DND-41 (cell line): ENCODE measurements around the gene ZNF800.

Experiments
- ATAC-seq: fragments of 200-7000 bp; cut with Tn5 transposase; 3 replicates; pipeline ENCODE4 v1.9.1; 2021; ENCODE audit warnings: low read depth; ENCODE audit not compliant: insufficient read depth
- DNase-seq: peaks from one replicate; pipeline ENCODE4 v3.0.0-alpha.2; 2020
- H2AFZ ChIP-seq: 2 replicates; pipeline ENCODE4 v1.6.0; 2012; ENCODE audit warnings: low read depth, low read length
- H3K27ac ChIP-seq: 2 replicates; pipeline ENCODE4 v1.5.1; 2012; ENCODE audit warnings: low read length, inconsistent platforms
- H3K27me3 ChIP-seq: fragments of 200-600 bp; sonication (generic); 2 replicates; pipeline ENCODE4 v1.6.0; 2012; ENCODE audit warnings: low read length, mild to moderate bottlenecking, inconsistent platforms; ENCODE audit not compliant: insufficient read depth, poor library complexity
- H3K36me3 ChIP-seq: 2 replicates; pipeline ENCODE4 v1.5.1; 2012; ENCODE audit warnings: low read length, inconsistent platforms; ENCODE audit not compliant: insufficient read depth
- H3K4me1 ChIP-seq: 2 replicates; pipeline ENCODE4 v1.5.1; 2012; ENCODE audit warnings: mild to moderate bottlenecking, low read length; ENCODE audit not compliant: insufficient read depth
- H3K4me2 ChIP-seq: 2 replicates; pipeline ENCODE4 v1.6.0; 2012; ENCODE audit warnings: mild to moderate bottlenecking, moderate library complexity, low read length, inconsistent platforms; ENCODE audit not compliant: insufficient read depth
- H3K4me3 ChIP-seq, 2 experiments: fragments of 200-600 bp in 1 of 2; shearing (Covaris generic) in 1 of 2; 2 replicates each; pipeline ENCODE4 v1.5.1; 2012 to 2016; ENCODE audit warnings: inconsistent platforms in 2 of 2, low read length in 2 of 2, mild to moderate bottlenecking in 2 of 2, low read depth in 1 of 2, moderate library complexity in 1 of 2
- H3K79me2 ChIP-seq: 2 replicates; pipeline ENCODE4 v1.6.0; 2012; ENCODE audit warnings: low read length, inconsistent platforms; ENCODE audit not compliant: insufficient read depth
- H3K9ac ChIP-seq: 2 replicates; pipeline ENCODE4 v1.6.0; 2012; ENCODE audit warnings: low read depth, mild to moderate bottlenecking, inconsistent platforms, low read length, moderate library complexity
- H3K9me3 ChIP-seq: 2 replicates; pipeline ENCODE4 v1.5.1; 2012; ENCODE audit warnings: low read length, moderate library complexity, mild to moderate bottlenecking, inconsistent platforms; ENCODE audit not compliant: insufficient read depth, severe bottlenecking
- H4K20me1 ChIP-seq: 2 replicates; pipeline ENCODE4 v1.6.0; 2012; ENCODE audit warnings: low read length; ENCODE audit not compliant: insufficient read depth
- CTCF ChIP-seq: IDR thresholded peaks from 2 replicates; pipeline ENCODE4 v1.5.1; 2012; ENCODE audit warnings: borderline replicate concordance, low read length, moderate library complexity, mild to moderate bottlenecking; ENCODE audit not compliant: poor library complexity, severe bottlenecking; ENCODE audit errors: extremely low read depth
- EZH2 ChIP-seq: IDR thresholded peaks from 3 replicates; pipeline ENCODE4 v1.6.1; 2012; ENCODE audit warnings: borderline replicate concordance, low read depth, mild to moderate bottlenecking, moderate library complexity, low read length, inconsistent platforms; ENCODE audit not compliant: severe bottlenecking

ZNF800 gene

GRCh38 chr7:127418459-127418858, 26.0 kb upstream of the ZNF800 start:
- no peaks in the 10 kb centered on the region for H3K27me3 ChIP-seq
- no peak overlapping the region for H3K4me2 ChIP-seq
- no peak overlapping the region for H3K9ac ChIP-seq
- no peak for ATAC-seq
- no peak overlapping the region for H2AFZ ChIP-seq
- H3K4me1 ChIP-seq = no peaks in the 10 kb centered on the region
- DNase-seq = no peak
- H3K79me2 ChIP-seq = no peaks in the 10 kb centered on the region
- no peaks in the 10 kb centered on the region for H4K20me1 ChIP-seq
- H3K27ac ChIP-seq = no peak overlapping the region
- no peaks in the 10 kb centered on the region for H3K9me3 ChIP-seq
- no peak for TF ChIP-seq CTCF
- no peak for TF ChIP-seq EZH2
- H3K4me3 ChIP-seq = no peak overlapping the region
- H3K36me3 ChIP-seq = no peaks in the 10 kb centered on the region

- Histone ChIP-seq H3K79me2 (no peaks in the 10 kb centered on the region), H3K36me3 (no peaks in the 10 kb centered on the region), H2AFZ (no peak overlapping the region), H3K27me3 (no peaks in the 10 kb centered on the region), H4K20me1 (no peaks in the 10 kb centered on the region), H3K4me1 (no peaks in the 10 kb centered on the region), H3K4me3 (no peak overlapping the region), H3K9me3 (no peaks in the 10 kb centered on the region), H3K9ac (no peak overlapping the region), H3K27ac (no peak overlapping the region), H3K4me2 (no peak overlapping the region)
- DNase-seq (no peak), ATAC-seq (no peak)
- TF ChIP-seq CTCF = no peak
- TF ChIP-seq EZH2 = no peak
These were observed 24.8 kb upstream of the ZNF800 start for GRCh38 chr7:127417346-127417745.

GRCh38 chr7:127415060-127415742, 22.7 kb upstream of the ZNF800 start:
- no peak for ATAC-seq
- no peaks in the 10 kb centered on the region for H3K79me2 ChIP-seq
- H3K9ac ChIP-seq = no peak overlapping the region
- H3K9me3 ChIP-seq = no peaks in the 10 kb centered on the region
- no peaks in the 10 kb centered on the region for H3K36me3 ChIP-seq
- H3K4me1 ChIP-seq = no peaks in the 10 kb centered on the region
- no peak for DNase-seq
- H3K4me2 ChIP-seq = no peak overlapping the region
- H2AFZ ChIP-seq = no peak overlapping the region
- no peaks in the 10 kb centered on the region for H3K27me3 ChIP-seq
- no peaks in the 10 kb centered on the region for H4K20me1 ChIP-seq
- H3K27ac ChIP-seq = no peak overlapping the region
- H3K4me3 ChIP-seq = no peak overlapping the region
- TF ChIP-seq CTCF (no peak), EZH2 (no peak)

- no peak overlapping the region for H3K4me3 ChIP-seq
- TF ChIP-seq CTCF (no peak), EZH2 (no peak)
- no peaks in the 10 kb centered on the region for H3K79me2 ChIP-seq
- H2AFZ ChIP-seq = no peak overlapping the region
- no peaks in the 10 kb centered on the region for H3K27me3 ChIP-seq
- no peaks in the 10 kb centered on the region for H3K9me3 ChIP-seq
- DNase-seq (no peak), ATAC-seq (peak; percentile 68)
- no peaks in the 10 kb centered on the region for H3K36me3 ChIP-seq
- no peak overlapping the region for H3K27ac ChIP-seq
- H3K4me1 ChIP-seq = no peaks in the 10 kb centered on the region
- no peak overlapping the region for H3K9ac ChIP-seq
- H4K20me1 ChIP-seq = no peaks in the 10 kb centered on the region
- no peak overlapping the region for H3K4me2 ChIP-seq
These were observed 21.5 kb upstream of the ZNF800 start for GRCh38 chr7:127413962-127414361.
